ENCODE measurements around the gene CREB5.

- TF ChIP-seq TCF12 (IDR thresholded peaks at IDR 0.05; ENCODE audit: low read depth): no peak
- no peak for TF ChIP-seq CEBPB (IDR thresholded peaks at IDR 0.05)
- no peak for TF ChIP-seq FOXM1 (IDR thresholded peaks at IDR 0.05; ENCODE audit: borderline replicate concordance, low read depth)
- no peak for TF ChIP-seq EP300 (IDR thresholded peaks at IDR 0.05; ENCODE audit: borderline replicate concordance)
- no peak for TF ChIP-seq TAF1 (IDR thresholded peaks at IDR 0.05; ENCODE audit: low read depth)
- no peak for TF ChIP-seq YY1 (IDR thresholded peaks at IDR 0.05; ENCODE audit: low read depth)
- TF ChIP-seq, protein P1, sequence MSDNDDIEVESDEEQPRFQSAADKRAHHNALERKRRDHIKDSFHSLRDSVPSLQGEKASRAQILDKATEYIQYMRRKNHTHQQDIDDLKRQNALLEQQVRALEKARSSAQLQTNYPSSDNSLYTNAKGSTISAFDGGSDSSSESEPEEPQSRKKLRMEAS (IDR thresholded peaks at IDR 0.05): no peak
- TF ChIP-seq EGR1 (IDR thresholded peaks at IDR 0.05): no peak
- no peak for TF ChIP-seq REST (IDR thresholded peaks at IDR 0.05; ENCODE audit: low read depth)
These were observed 87.8 kb downstream of the CREB5 start for GRCh38 chr7:28500138-28500537.
